ENCODE results near the gene SGPP2.
A peak's percentile ranks its signal among the peaks of the same experiment; 100 is the strongest.
"Not testable (repeated sequence)": the region's sequence is repeated elsewhere in the genome, so short reads cannot be mapped to it uniquely, and the experiment has no call there.

Gene SGPP2

GRCh38 chr2:222427646-222428301 is 3.4 kb downstream of the SGPP2 start:
- no peak for DNase-seq

DNA sequence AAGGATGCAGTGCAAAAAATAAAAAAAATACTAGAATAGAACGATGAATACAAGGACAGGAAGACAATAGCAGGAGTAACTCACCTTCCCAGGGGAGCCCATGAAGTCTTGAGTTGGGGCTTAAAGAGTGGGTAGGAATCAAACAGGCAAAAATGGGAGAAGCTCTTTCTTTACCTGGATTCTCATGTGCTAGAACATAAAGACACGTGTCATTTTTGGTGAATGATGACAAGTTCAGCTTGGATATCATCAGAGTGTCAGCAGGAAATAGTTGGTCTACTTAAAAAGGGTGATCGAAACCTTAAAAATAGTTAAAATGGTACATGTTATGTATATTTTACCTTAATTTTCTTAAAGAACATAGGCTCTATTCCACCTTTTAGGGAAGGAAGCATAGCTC is 5.7 kb downstream of the SGPP2 start:
- DNase-seq = no peak

GRCh38 chr2:222430681-222431080 is 6.3 kb downstream of the SGPP2 start:
- DNase-seq = no peak

DNA sequence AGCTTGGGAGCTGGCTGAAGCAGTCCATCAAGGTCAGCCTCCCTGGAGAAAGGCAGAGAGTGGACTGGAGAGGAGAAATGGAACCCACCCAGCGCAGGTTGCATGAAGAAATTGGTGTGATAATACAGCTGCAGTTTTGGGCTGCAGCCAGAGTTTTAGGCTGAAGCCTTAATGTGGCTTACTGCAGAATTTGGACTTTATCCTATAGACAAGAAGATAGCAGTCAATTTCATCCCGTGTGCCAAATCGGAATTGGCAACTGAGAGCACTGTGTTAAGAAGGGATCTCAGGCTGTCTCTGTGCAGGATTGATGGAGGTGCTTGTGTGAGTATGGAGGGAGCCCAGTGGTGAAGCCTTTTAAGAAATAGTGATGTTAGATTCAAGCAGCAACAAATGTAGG is 7.5 kb downstream of the SGPP2 start:
- DNase-seq = no peak

- peak; percentile 81 for DNase-seq
These were observed 9.2 kb downstream of the SGPP2 start for GRCh38 chr2:222433332-222434173.

- no peak for DNase-seq
These were observed 9.9 kb downstream of the SGPP2 start for GRCh38 chr2:222434204-222434603.

DNA sequence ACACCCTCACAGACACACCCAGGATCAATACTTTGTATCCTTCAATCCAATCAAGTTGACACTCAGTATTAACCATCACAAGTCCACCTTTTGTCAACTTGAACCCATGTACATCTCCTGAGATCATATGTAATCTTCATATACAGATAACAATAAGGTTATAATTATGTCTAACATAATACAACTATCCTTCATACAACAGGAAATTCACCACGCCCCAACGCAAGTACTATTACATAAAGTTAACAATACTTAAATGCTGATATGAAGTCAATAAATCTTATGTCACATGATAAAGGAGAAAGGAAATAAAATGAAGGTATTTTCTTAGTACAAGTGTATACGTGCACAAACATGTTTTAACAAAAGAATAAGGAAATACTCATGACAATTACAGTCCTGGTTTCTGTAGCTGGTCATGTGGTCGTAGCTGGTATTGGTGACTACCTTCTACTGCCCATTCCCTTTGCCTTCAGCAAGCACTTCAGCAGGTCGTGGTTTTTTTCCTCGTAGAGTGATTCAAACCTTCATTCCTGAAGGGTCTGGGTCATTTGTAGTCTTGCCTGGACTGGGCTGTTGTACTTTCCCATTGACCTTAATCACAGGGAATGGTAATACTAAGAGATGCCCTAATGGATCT is 11.2 kb downstream of the SGPP2 start:
- DNase-seq = not testable (repeated sequence)

DNA sequence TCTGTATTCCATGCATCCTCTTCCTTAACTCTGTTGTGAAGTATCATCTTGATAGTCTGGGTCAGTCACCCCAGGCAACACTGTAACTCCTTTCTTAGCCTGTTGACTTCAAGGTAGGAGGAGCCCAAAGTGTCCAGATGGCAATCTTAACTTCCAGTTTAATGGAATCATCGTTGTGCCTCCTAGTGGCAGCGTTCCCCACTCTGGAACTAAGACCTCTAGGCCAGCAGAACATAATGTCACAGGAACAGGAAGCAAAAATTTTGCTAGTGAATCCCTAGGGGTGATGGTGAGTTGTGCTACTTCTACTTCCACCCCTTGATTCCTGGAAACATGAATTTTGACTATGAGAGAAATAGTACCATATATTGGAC is 11.7 kb downstream of the SGPP2 start:
- no peak for DNase-seq

DNA sequence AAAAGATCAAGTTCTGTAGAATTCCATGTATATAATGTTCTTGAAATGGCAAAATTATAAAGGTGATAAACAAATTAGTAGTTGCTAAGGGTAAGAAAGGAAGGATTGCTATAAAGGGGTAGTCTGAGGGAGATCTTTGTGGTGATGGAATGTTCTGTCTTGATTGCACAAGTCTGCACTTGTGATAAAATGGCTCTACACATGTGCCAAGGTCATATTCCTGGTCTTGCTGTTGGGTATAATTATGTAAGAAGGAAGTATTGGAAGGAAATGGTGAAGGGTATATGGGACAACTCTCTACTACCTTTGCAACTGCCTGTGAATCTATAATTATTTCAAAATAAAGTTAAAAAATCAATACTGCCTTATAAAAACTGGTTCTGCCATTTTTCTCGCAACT is 15.3 kb downstream of the SGPP2 start:
- DNase-seq = no peak

GRCh38 chr2:222440673-222441422 is 16.5 kb downstream of the SGPP2 start:
- no peak for DNase-seq

- peak; percentile 3 for DNase-seq
These were observed 18.3 kb downstream of the SGPP2 start for GRCh38 chr2:222442665-222443064.

DNA sequence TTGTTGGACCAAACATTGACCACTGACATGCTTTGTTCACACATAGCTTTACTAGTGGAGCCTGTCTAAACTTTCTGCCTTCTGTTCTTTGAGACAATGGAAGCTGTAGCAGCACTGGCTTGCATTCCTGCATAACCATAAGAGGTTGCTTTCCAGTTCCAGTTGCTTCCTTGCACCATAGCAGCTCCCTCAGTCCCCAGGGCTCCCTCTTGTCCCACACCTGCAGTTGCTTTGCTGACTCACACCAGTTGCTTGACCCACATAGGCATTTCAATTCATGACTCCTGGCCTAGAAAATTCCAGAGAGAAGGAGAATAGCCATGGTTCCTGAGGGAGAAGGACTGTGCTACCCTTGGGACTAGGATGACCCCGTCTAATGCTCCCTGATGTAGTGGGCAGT is 20.9 kb downstream of the SGPP2 start:
- DNase-seq = no peak

DNA sequence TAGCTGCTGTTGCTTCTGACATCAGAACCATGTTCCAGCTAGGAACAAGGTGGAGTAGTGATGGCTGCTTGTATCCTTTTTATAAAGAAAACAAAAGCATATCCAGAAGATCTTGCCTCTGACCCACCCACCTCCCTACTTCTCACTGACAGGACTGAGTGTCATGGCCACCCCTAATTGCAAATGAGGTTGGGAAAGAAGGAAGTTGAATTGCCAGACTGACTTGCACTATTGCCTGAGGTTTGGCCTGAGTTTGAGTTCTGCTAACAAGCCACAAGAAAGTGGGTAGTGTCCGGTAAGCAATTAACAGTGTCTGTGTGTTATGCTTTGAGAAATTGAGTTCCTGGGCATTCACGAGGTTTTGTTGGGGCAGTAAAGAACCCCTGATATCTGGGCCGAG is 22.8 kb downstream of the SGPP2 start:
- no peak for DNase-seq

- no peak for DNase-seq
These were observed 24.4 kb downstream of the SGPP2 start for GRCh38 chr2:222448748-222449181.

GRCh38 chr2:222450021-222450420 is 25.7 kb downstream of the SGPP2 start:
- DNase-seq = no peak

GRCh38 chr2:222451224-222451674 is 26.9 kb downstream of the SGPP2 start:
- DNase-seq = no peak

GRCh38 chr2:222452422-222452950 is 28.1 kb downstream of the SGPP2 start:
- DNase-seq = no peak

- DNase-seq = no peak
These were observed 32.2 kb downstream of the SGPP2 start for GRCh38 chr2:222456479-222457077.

DNA sequence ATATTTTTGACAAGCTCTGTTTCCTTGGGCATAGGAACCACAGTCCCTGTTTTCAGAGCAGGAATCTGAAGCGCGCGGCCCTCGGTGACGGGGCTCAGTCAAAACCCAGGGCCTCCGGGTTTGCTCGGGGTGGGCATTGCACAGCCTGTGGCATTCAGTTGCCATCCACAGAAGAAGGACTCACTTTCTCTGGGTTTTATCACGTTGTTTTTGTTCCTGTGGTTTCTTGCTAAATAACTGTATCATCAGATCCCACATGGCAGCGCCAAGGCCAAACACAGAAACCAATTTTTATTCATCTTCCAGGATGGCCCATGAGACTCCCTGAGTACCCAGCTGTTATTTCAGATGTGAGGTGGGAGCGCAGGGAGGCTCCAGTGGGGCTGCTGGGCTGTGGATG is 35.6 kb downstream of the SGPP2 start:
- no peak for DNase-seq

DNA sequence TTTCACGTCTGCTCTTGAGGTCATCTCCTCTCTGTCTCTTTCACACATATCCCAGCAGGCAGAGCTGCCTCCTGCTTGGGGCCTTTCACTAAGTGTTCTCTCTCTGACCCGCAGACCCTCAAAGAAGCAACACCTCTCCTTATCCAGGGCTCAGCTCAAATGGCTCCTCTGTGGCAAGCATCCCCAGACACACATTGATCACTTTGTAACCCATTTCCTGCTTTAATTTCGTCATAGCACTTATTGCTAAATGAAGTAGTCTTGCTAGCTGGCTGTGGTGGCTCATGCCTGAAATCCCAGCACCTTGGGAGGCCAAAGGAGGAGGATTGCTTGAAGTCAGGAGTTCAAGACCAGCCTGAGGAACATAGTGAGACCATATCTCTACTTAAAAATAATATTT is 41.4 kb downstream of the SGPP2 start:
- no peak for DNase-seq

- DNase-seq = peak; percentile 17
These were observed 44.0 kb downstream of the SGPP2 start for GRCh38 chr2:222468346-222468745.

DNA sequence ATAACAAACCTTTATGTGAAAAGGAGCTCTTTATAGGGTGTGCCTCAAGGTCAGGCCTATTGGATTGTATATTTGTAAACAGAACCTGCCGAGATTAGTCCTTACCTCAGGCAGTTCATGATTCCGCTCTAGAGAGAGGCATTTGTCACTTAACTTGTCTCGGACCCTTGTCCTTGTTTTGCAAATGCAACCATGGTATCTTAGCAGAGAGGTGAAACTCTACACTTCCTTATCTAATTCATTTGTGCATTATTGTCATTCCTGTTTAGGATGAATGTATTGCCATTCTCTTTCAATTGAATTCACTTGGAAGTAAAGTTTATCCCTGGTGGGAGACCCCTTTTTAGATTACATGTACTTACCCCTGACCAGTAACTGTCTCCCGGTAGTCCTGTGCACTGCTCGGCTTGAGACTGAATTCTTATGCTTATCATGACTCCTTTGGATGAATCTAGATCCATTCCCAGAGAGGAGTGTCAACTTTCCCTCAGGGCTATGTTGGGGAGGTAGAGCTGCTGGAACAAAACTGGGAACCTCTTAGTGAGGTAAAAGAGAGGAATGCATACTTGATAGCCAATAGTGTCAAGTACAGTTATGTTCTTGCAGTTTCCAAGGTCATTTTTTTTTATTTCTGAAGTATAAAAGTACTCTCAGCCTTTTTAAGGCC is 46.6 kb downstream of the SGPP2 start:
- DNase-seq = no peak
